Loucy (cell line): ENCODE data around the gene LAMB4.

Experiments
- H2AFZ ChIP-seq: fragments of 200-600 bp; sonication (generic); 2 replicates; pipeline ENCODE4 v1.6.0; 2016; ENCODE audit warnings: antibody characterized with exemption, mild to moderate bottlenecking, low read length, moderate library complexity
- H3F3A ChIP-seq: fragments of 200-600 bp; 2 replicates; pipeline ENCODE4 v1.6.0; 2016; ENCODE audit warnings: antibody characterized with exemption, low read depth, mild to moderate bottlenecking
- H3K27me3 ChIP-seq: fragments of 200-600 bp; sonication (generic); 2 replicates; pipeline ENCODE4 v1.6.1; 2014; ENCODE audit warnings: low read length, mild to moderate bottlenecking; ENCODE audit not compliant: insufficient read depth, poor library complexity, severe bottlenecking
- H3K36me3 ChIP-seq: fragments of 200-600 bp; sonication (generic); 2 replicates; pipeline ENCODE4 v1.6.1; 2016; ENCODE audit warnings: low read length; ENCODE audit not compliant: insufficient read depth
- H3K4me1 ChIP-seq: fragments of 200-600 bp; sonication (generic); 2 replicates; pipeline ENCODE4 v1.5.1; 2014; ENCODE audit warnings: low read length, mild to moderate bottlenecking; ENCODE audit not compliant: insufficient read depth, poor library complexity, severe bottlenecking
- H3K4me2 ChIP-seq: fragments of 200-600 bp; sonication (generic); 2 replicates; pipeline ENCODE4 v1.6.0; 2014; ENCODE audit warnings: antibody characterized with exemption, low read length, low read depth, mild to moderate bottlenecking; ENCODE audit not compliant: poor library complexity, severe bottlenecking
- H3K4me3 ChIP-seq: fragments of 200-600 bp; sonication (generic); 2 replicates; pipeline ENCODE4 v1.5.1; 2014; ENCODE audit warnings: low read length, mild to moderate bottlenecking, mixed read lengths; ENCODE audit not compliant: poor library complexity, severe bottlenecking
- H3K79me2 ChIP-seq: fragments of 200-600 bp; sonication (generic); 2 replicates; pipeline ENCODE4 v1.6.1; 2014; ENCODE audit warnings: low read length; ENCODE audit not compliant: insufficient read depth
- H3K9ac ChIP-seq: fragments of 200-600 bp; sonication (generic); 2 replicates; pipeline ENCODE4 v1.6.0; 2014; ENCODE audit warnings: mild to moderate bottlenecking, low read depth, low read length, moderate library complexity; ENCODE audit not compliant: poor library complexity, severe bottlenecking
- H3K9me2 ChIP-seq: fragments of 200-600 bp; sonication (generic); replicated peaks from 2 replicates; pipeline ENCODE4 v1.6.1; 2016; ENCODE audit warnings: low read depth, low read length, mixed read lengths
- H3K9me3 ChIP-seq: fragments of 200-600 bp; sonication (generic); 2 replicates; pipeline ENCODE4 v1.6.1; 2014; ENCODE audit warnings: mild to moderate bottlenecking, antibody characterized with exemption, low read length, low read depth; ENCODE audit not compliant: insufficient read depth
- H4K20me1 ChIP-seq: fragments of 200-600 bp; sonication (generic); 2 replicates; pipeline ENCODE4 v1.6.0; 2014; ENCODE audit warnings: antibody characterized with exemption, low read length, mild to moderate bottlenecking; ENCODE audit not compliant: insufficient read depth, poor library complexity, severe bottlenecking
- EZH2phosphoT487 ChIP-seq: fragments of 200-600 bp; IDR thresholded peaks from 2 replicates; pipeline ENCODE4 v1.6.1; 2018; ENCODE audit warnings: antibody characterized with exemption, mild to moderate bottlenecking, moderate library complexity, borderline replicate concordance
- TF ChIP-seq, protein P1 (sequence below): fragments of 200-600 bp; sonication (generic); conservative IDR thresholded peaks from 2 replicates; pipeline ENCODE4 v1.5.1; 2014; ENCODE audit warnings: mild to moderate bottlenecking, antibody characterized with exemption, low read length

Gene LAMB4

DNA sequence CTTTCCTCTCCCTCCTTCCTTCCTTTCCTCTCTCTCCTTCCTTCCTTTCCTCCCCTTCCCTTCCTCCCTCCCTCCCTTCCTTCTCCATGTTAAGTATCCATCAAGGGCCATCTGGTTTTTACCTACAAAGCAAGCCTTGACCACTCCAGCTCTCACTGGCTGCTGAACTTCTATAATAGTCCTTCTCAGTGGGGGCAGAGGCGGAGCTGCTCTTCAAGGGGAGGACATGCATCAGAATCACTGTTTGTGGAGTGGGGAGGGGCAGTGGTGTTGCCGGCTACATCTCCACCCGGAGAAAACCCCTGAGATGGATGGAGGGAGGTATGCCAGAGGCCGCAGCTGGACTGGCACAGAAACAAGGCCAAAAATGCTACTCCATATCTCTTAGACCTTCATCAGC, 153.1 kb downstream of the LAMB4 start:
- no peak overlapping the region for H3K9ac ChIP-seq
- no peak for TF ChIP-seq EZH2phosphoT487
- TF ChIP-seq, protein P1, sequence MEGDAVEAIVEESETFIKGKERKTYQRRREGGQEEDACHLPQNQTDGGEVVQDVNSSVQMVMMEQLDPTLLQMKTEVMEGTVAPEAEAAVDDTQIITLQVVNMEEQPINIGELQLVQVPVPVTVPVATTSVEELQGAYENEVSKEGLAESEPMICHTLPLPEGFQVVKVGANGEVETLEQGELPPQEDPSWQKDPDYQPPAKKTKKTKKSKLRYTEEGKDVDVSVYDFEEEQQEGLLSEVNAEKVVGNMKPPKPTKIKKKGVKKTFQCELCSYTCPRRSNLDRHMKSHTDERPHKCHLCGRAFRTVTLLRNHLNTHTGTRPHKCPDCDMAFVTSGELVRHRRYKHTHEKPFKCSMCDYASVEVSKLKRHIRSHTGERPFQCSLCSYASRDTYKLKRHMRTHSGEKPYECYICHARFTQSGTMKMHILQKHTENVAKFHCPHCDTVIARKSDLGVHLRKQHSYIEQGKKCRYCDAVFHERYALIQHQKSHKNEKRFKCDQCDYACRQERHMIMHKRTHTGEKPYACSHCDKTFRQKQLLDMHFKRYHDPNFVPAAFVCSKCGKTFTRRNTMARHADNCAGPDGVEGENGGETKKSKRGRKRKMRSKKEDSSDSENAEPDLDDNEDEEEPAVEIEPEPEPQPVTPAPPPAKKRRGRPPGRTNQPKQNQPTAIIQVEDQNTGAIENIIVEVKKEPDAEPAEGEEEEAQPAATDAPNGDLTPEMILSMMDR, result no peak
- no peak overlapping the region for H3K4me2 ChIP-seq
- no peaks in the 10 kb centered on the region; the same call in 1 of the 2 replicates for H3K9me3 ChIP-seq
- H3K4me1 ChIP-seq, result no peaks in the 10 kb centered on the region
- no peaks in the 10 kb centered on the region for H3K9me2 ChIP-seq
- H4K20me1 ChIP-seq, result no peaks in the 10 kb centered on the region
- no peak overlapping the region for H2AFZ ChIP-seq
- no peaks in the 10 kb centered on the region for H3K27me3 ChIP-seq
- H3K4me3 ChIP-seq, result no peak overlapping the region
- H3K79me2 ChIP-seq, result no peaks in the 10 kb centered on the region
- no peaks in the 10 kb centered on the region for H3F3A ChIP-seq
- no peaks in the 10 kb centered on the region for H3K36me3 ChIP-seq

DNA sequence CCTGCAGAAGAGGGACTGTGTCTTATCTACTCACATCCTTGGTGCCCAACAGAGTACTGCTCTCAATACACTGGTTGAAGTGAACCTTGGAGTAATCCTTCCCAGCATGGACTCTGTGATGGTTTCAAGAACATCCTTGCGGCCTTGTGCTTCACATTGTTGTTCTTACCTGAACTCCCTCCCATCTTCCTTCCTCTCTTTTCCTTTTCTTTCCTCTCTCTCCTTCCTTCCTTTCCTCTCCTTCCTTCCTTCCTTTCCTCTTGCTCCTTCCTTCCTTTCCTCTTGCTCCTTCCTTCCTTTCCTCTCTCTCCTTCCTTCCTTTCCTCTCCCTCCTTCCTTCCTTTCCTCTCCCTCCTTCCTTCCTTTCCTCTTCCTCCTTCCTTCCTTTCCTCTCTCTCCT, 153.5 kb downstream of the LAMB4 start:
- Histone ChIP-seq H3K36me3 (no peaks in the 10 kb centered on the region), H3K4me3 (no peak overlapping the region)
- no peak for TF ChIP-seq EZH2phosphoT487
- TF ChIP-seq, protein P1, result no peak

DNA sequence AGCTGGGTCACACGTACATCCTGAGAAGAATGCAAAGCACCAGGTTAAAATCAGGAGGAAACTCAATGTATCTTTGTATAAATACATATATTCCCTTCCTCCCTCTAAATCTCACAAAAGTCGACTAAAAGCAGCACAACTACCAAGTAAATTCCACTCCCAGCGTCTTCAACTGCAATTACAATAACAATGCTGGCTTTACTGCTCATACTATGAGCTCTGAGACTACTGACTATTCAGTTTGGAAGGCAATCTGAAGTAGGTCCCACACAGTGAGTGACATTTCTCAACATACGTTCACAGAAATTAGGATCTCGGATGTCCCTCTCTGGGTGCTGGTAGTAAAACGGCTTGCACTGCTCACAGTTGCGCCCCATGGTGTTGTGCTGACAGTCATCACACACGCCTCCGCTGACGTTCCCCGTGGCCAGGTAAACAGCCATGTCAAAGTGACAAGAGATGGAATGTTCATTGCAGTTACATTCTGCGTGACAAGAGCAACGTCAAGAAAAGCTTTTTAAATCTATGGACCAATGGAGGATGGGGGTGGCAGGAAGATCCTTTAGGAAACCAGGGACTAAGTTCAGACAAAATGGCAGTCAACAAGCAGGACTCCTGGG, 154.7 kb downstream of the LAMB4 start:
- no peaks in the 10 kb centered on the region for H3K36me3 ChIP-seq
- no peaks in the 10 kb centered on the region for H3K79me2 ChIP-seq
- H4K20me1 ChIP-seq, result no peaks in the 10 kb centered on the region
- no peaks in the 10 kb centered on the region for H3K27me3 ChIP-seq
- H3K4me3 ChIP-seq, result no peak overlapping the region
- no peak overlapping the region for H2AFZ ChIP-seq
- no peaks in the 10 kb centered on the region for H3F3A ChIP-seq
- H3K4me1 ChIP-seq, result no peaks in the 10 kb centered on the region
- TF ChIP-seq, protein P1, result no peak
- TF ChIP-seq EZH2phosphoT487, result no peak
- H3K9me2 ChIP-seq, result no peaks in the 10 kb centered on the region
- H3K9me3 ChIP-seq, result no peaks in the 10 kb centered on the region; the same call in 1 of the 2 replicates
- no peak overlapping the region for H3K4me2 ChIP-seq
- no peak overlapping the region for H3K9ac ChIP-seq

More for the DNA sequence above, 153.5 kb downstream of the LAMB4 start:
- Histone ChIP-seq H3K4me1 (no peaks in the 10 kb centered on the region), H4K20me1 (no peaks in the 10 kb centered on the region), H3K9ac (no peak overlapping the region), H2AFZ (no peak overlapping the region), H3K79me2 (no peaks in the 10 kb centered on the region), H3K4me2 (no peak overlapping the region), H3K27me3 (no peaks in the 10 kb centered on the region), H3F3A (no peaks in the 10 kb centered on the region), H3K9me3 (no peaks in the 10 kb centered on the region; the same call in 1 of the 2 replicates), H3K9me2 (no peaks in the 10 kb centered on the region)
